Gastroesophageal sphincter (tissue), 4 donors: ENCODE measurements around the gene CLSTN2. TPM values are rescaled to one million over a fixed set of nuclear protein-coding genes. Genes with fewer than 3 reads are reported as not detected.
A peak's percentile ranks its signal among the peaks of the same experiment; 100 is the strongest.

Source experiments
- ATAC-seq: fragments of 150-250 bp; one replicate; pipeline ENCODE4 v1.9.1; 2016; ENCODE audit warnings: mild to moderate bottlenecking, moderate library complexity
- H3K27ac ChIP-seq, 4 donors: fragments of 200-600 bp; sonication (generic) in 3 of 4; 1 replicate in 3 of 4; 2 replicates in 1 of 4; pipeline ENCODE4 v1.5.1; 2016 to 2019
- H3K27me3 ChIP-seq: fragments of 200-600 bp; sonication (generic); one replicate; pipeline ENCODE4 v1.5.1; 2019
- H3K36me3 ChIP-seq, 2 donors: fragments of 200-600 bp; sonication (generic); one replicate each; pipeline ENCODE4 v1.5.1; 2019; ENCODE audit warnings: control low read depth in 1 of 2
- H3K4me1 ChIP-seq, 3 donors: fragments of 200-600 bp; sonication (generic); 1 replicate in 2 of 3; 2 replicates in 1 of 3; pipeline ENCODE4 v1.5.1; 2016 to 2019; ENCODE audit warnings: control low read depth in 2 of 3
- H3K4me3 ChIP-seq, 2 donors: fragments of 200-600 bp; sonication (generic); one replicate each; pipeline ENCODE4 v1.5.1; 2019; ENCODE audit warnings: mild to moderate bottlenecking in 1 of 2, moderate library complexity in 1 of 2
- H3K9me3 ChIP-seq, 3 donors: fragments of 200-600 bp; sonication (generic); one replicate each; pipeline ENCODE4 v1.5.1; 2017 to 2019; ENCODE audit warnings: control low read depth in 2 of 3
- EP300 ChIP-seq: sonication (generic); formaldehyde crosslinking; IDR thresholded peaks from one replicate; pipeline ENCODE4 v1.6.1; 2017; ENCODE audit warnings: antibody characterized with exemption, mild to moderate bottlenecking
- POLR2A ChIP-seq, 2 donors: fragments of 450-650 bp; IDR thresholded peaks; one replicate each; pipeline ENCODE4 v1.6.1; 2017; ENCODE audit warnings: antibody characterized with exemption in 2 of 2, mild to moderate bottlenecking in 2 of 2, moderate library complexity in 1 of 2
- POLR2AphosphoS5 ChIP-seq: sonication (generic); formaldehyde crosslinking; IDR thresholded peaks from one replicate; pipeline ENCODE4 v1.6.1; 2017; ENCODE audit warnings: antibody characterized with exemption
- WGBS, 2 donors: methylation state at CpG; one replicate each; pipeline ENCODE4 v1.1.5; 2018; ENCODE audit warnings: low coverage in 1 of 2; 5-methylcytosine and 5-hydroxymethylcytosine counted together
- total RNA-seq, 4 donors: library from RNA; depleted of rRNA; stranded (reverse); fragments of >200 nt; gene quantifications; one replicate each; pipeline ENCODE4 v1.1.0, GENCODE V29; 2016
- TF ChIP-seq, protein P1 (sequence below), 4 experiments: fragments of 200-600 bp in 2 of 4; fragments of 450-650 bp in 2 of 4; sonication (generic) in 1 of 4; IDR thresholded peaks; one replicate each; pipeline ENCODE4 v1.5.1; 2017 to 2019; ENCODE audit warnings: antibody characterized with exemption in 4 of 4, mild to moderate bottlenecking in 2 of 4, moderate library complexity in 2 of 4

The CLSTN2 gene
- total RNA-seq, 4 donors from 2014 or later, result 6.6 to 9.7 (median 7.7) TPM

DNA sequence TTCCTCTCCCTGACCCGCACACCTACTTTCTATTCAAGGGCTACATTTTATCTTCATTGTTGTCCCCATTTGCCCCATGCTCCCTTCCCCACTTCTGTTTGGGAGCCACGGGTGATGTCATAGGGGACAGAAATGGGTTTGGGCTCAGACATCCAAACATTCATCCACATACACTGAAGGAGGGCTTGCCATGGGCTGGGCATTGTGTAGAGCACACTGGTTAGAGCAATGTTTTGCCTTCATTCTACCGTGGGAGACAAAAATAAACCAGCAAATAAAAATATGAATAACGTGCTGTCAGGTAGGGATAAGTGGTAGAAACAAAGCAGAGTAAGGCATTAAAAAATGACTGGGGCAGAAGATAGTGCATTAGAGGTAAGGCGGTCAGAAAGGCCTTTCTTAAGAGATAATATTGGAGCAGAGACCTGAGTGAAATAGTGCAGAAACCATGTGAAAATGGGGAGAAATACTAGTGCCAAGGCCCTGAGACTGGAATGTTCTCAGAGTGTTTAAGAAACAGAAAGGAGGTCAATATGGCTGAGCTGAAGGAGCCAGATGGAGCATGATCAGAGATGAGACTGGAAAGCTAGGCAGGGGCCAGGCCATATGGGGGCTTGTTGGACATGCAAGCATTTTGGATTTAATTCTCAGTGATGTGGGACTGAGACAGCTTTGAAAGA lies 40.9 kb upstream of the CLSTN2 start:
- 53 to 83% methylated on average over 2 to 5 of the region's 5 CpGs for WGBS, 2 donors
- peak; percentile 70 for ATAC-seq
- TF ChIP-seq EP300 (no peak), POLR2AphosphoS5 (no peak), POLR2A (IDR thresholded peaks at IDR 0.05) (no peak)
- TF ChIP-seq, protein P1, sequence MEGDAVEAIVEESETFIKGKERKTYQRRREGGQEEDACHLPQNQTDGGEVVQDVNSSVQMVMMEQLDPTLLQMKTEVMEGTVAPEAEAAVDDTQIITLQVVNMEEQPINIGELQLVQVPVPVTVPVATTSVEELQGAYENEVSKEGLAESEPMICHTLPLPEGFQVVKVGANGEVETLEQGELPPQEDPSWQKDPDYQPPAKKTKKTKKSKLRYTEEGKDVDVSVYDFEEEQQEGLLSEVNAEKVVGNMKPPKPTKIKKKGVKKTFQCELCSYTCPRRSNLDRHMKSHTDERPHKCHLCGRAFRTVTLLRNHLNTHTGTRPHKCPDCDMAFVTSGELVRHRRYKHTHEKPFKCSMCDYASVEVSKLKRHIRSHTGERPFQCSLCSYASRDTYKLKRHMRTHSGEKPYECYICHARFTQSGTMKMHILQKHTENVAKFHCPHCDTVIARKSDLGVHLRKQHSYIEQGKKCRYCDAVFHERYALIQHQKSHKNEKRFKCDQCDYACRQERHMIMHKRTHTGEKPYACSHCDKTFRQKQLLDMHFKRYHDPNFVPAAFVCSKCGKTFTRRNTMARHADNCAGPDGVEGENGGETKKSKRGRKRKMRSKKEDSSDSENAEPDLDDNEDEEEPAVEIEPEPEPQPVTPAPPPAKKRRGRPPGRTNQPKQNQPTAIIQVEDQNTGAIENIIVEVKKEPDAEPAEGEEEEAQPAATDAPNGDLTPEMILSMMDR (IDR thresholded peaks at IDR 0.05), result no peak
- Histone ChIP-seq H3K4me3 (no peak overlapping the region), H3K36me3 (no peaks in the 10 kb centered on the region), H3K4me1 (peaks cover 0 to 4% (median 0%) of the 10 kb centered on the region in 3 donors), H3K27ac (peak overlapping the region; percentile 37 to 71 (median 58)), H3K27me3 (no peaks in the 10 kb centered on the region), H3K9me3 (no peaks in the 10 kb centered on the region)

DNA sequence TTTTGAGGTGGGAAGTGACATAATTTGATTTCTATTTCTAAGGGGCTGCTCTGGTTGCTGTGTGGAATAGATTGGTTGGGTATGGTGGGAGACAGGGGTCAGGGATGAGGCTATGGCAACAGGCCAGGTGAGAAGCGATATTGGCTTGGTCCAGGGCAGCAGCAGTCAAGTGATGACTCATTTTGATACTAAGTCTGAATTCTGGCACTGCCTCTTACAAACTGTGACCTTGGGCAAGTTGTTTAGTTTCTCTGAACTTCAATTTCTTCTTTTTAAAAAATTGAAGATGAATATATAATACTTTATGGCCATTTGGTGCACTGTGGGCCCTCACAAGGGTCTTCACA lies 40.4 kb upstream of the CLSTN2 start:
- TF ChIP-seq POLR2A (IDR thresholded peaks at IDR 0.05) (no peak), POLR2AphosphoS5 (no peak), EP300 (no peak)
- TF ChIP-seq, protein P1 (IDR thresholded peaks at IDR 0.05), result no peak
- ATAC-seq, result peak; percentile 72
- no peaks in the 10 kb centered on the region for H3K9me3 ChIP-seq
- H3K27ac ChIP-seq, result peak overlapping the region in 3 of 4 donors; percentile 37 to 71 (median 48)
- H3K36me3 ChIP-seq, result no peaks in the 10 kb centered on the region
- H3K4me3 ChIP-seq, result no peak overlapping the region
- H3K4me1 ChIP-seq, result peaks cover 0 to 4% (median 0%) of the 10 kb centered on the region in 3 donors
- no peaks in the 10 kb centered on the region for H3K27me3 ChIP-seq
- 44 to 50% methylated on average over 1 of the region's 1 CpG for WGBS, 2 donors

DNA sequence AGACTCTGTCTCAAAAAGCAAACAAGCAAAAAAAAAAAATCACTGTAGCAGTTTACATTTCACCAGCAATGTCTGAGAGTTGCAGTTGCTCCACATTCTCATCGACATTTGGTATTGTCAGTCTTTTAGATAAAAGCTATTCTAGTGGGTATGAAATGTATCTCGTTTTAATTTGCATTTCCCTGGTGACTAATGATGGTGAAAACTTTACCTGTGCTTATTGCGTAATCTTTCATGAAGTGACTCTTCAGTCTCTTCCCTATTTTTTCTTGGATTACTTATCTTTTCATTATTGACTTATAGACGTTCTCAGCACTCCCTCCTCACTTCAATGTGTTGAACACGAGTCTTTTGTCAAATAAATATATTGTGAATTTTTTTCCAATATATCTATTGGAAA lies 37.2 kb upstream of the CLSTN2 start:
- Histone ChIP-seq H3K4me3 (no peak overlapping the region), H3K36me3 (no peaks in the 10 kb centered on the region), H3K9me3 (no peaks in the 10 kb centered on the region), H3K27me3 (no peaks in the 10 kb centered on the region), H3K27ac (no peak overlapping the region), H3K4me1 (peaks cover 0 to 4% (median 0%) of the 10 kb centered on the region in 3 donors)
- no peak for ATAC-seq
- WGBS, 2 donors, result 79 to 85% methylated on average over 5 of the region's 5 CpGs
- TF ChIP-seq, protein P1 (IDR thresholded peaks at IDR 0.05), result no peak
- TF ChIP-seq POLR2AphosphoS5 (no peak), POLR2A (IDR thresholded peaks at IDR 0.05) (no peak), EP300 (no peak)

DNA sequence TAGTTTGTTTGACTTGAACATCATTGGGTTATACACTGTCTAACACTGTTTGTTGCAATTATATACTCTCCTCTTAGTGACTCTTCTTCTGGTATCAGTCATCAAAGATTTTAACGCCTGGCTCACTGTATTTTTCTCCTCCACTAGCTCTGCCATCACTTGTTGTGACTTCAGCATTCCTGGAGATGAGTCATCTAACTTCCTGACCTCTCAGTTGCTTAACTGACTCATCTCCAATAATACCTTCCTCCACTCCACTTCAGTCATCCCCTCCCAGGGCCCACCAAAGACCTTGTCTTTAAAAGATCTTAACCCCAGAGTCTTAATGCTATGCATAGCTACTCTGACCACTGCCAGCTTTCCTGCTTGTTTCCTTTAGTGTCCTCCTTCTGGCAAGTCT lies 28.6 kb upstream of the CLSTN2 start:
- WGBS, 2 donors, result 30 to 56% methylated on average over 1 of the region's 1 CpG
- H3K27ac ChIP-seq, result no peak overlapping the region
- no peaks in the 10 kb centered on the region for H3K36me3 ChIP-seq
- no peaks in the 10 kb centered on the region for H3K9me3 ChIP-seq
- H3K27me3 ChIP-seq, result no peaks in the 10 kb centered on the region
- peak; percentile 69 for ATAC-seq
- no peaks in the 10 kb centered on the region for H3K4me1 ChIP-seq
- TF ChIP-seq POLR2AphosphoS5 (no peak), POLR2A (IDR thresholded peaks at IDR 0.05) (no peak), EP300 (no peak)
- no peak overlapping the region for H3K4me3 ChIP-seq

DNA sequence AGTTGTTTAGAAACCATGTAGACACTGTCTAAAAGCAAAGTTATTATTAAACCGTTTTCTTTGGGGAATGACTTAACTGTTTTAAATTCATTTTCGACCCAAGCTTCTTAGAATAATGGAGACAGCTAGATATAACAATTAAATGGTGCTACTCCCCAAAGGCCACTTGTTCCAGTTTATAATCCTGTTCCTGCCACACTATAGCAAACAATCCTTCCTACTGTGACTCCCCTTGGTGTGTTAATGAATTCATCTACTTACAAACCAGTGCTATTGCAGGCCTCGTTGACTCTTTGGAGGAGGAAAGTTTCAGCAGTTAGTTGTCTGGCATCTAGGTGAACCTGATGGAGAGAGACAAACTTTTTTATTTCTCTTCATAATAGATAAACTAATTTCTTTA lies 25.2 kb upstream of the CLSTN2 start:
- H3K27ac ChIP-seq, result no peak overlapping the region

More for the DNA sequence above, 25.2 kb upstream of the CLSTN2 start:
- no peaks in the 10 kb centered on the region for H3K9me3 ChIP-seq
- WGBS, 2 donors, result 32 to 36% methylated on average over 3 of the region's 3 CpGs
- H3K4me3 ChIP-seq, result no peak overlapping the region
- H3K4me1 ChIP-seq, result no peaks in the 10 kb centered on the region
- TF ChIP-seq POLR2AphosphoS5 (no peak), EP300 (no peak), POLR2A (IDR thresholded peaks at IDR 0.05) (no peak)
- TF ChIP-seq, protein P1 (IDR thresholded peaks at IDR 0.05), result no peak
- H3K36me3 ChIP-seq, result no peaks in the 10 kb centered on the region
- ATAC-seq, result no peak
- no peaks in the 10 kb centered on the region for H3K27me3 ChIP-seq
